SK-N-MC (cell line): ENCODE measurements around the gene GOLT1A.

Experiments
- DNase-seq: peaks from one replicate; pipeline ENCODE4 v3.0.0-alpha.2; 2011; ENCODE audit warnings: low read depth, low spot score
- H3K27ac ChIP-seq: fragments of 200-600 bp; sonication (generic); 2 replicates; pipeline ENCODE4 v1.5.1; 2016; ENCODE audit warnings: mixed run types
- H3K36me3 ChIP-seq: fragments of 200-600 bp; sonication (generic); 2 replicates; pipeline ENCODE4 v1.6.1; 2017; ENCODE audit warnings: antibody characterized with exemption, low read length, mixed read lengths; ENCODE audit not compliant: insufficient read depth
- H3K4me3 ChIP-seq: fragments of 200-600 bp; sonication (generic); 2 replicates; pipeline ENCODE4 v1.5.1; 2016
- H3K9ac ChIP-seq: fragments of 200-600 bp; sonication (generic); 2 replicates; pipeline ENCODE4 v1.8.0; 2017; ENCODE audit warnings: mixed run types, mixed read lengths; ENCODE audit not compliant: insufficient read length
- H3K9me3 ChIP-seq: fragments of 200-600 bp; sonication (generic); 2 replicates; pipeline ENCODE4 v1.6.1; 2017; ENCODE audit warnings: low read depth, mild to moderate bottlenecking, antibody characterized with exemption, low read length, moderate library complexity, mixed read lengths
- EZH2 ChIP-seq: fragments of 200-600 bp; sonication (generic); IDR thresholded peaks from one replicate; pipeline ENCODE4 v1.6.1; 2017; ENCODE audit warnings: antibody characterized with exemption
- FOXP2 ChIP-seq: optimal IDR thresholded peaks from 2 replicates; pipeline ENCODE3; 2011; ENCODE audit warnings: mild to moderate bottlenecking, moderate library complexity; ENCODE audit not compliant: insufficient read depth; ENCODE audit errors: extremely low read length, control extremely low read depth
- POLR2AphosphoS5 ChIP-seq: IDR thresholded peaks from 2 replicates; pipeline ENCODE4 v1.6.1; 2012; ENCODE audit warnings: mild to moderate bottlenecking, low read depth, low read length, borderline replicate concordance

The GOLT1A gene

GRCh38 chr1:204190212-204191211 is 23.3 kb downstream of the GOLT1A start:
- no peaks in the 10 kb centered on the region for H3K36me3 ChIP-seq
- H3K9ac ChIP-seq: no peak overlapping the region
- TF ChIP-seq FOXP2 (no peak), EZH2 (no peak), POLR2AphosphoS5 (no peak)
- peak overlapping the region; percentile 68 for H3K4me3 ChIP-seq
- no peaks in the 10 kb centered on the region for H3K9me3 ChIP-seq
- peak overlapping the region; percentile 33; the same call in 1 of the 2 replicates for H3K27ac ChIP-seq
- DNase-seq: peak; percentile 30

- no peaks in the 10 kb centered on the region for H3K9me3 ChIP-seq
- DNase-seq: no peak
- no peak overlapping the region for H3K9ac ChIP-seq
Observed at GRCh38 chr1:204188959-204189639, 24.7 kb downstream of the GOLT1A start.

DNA sequence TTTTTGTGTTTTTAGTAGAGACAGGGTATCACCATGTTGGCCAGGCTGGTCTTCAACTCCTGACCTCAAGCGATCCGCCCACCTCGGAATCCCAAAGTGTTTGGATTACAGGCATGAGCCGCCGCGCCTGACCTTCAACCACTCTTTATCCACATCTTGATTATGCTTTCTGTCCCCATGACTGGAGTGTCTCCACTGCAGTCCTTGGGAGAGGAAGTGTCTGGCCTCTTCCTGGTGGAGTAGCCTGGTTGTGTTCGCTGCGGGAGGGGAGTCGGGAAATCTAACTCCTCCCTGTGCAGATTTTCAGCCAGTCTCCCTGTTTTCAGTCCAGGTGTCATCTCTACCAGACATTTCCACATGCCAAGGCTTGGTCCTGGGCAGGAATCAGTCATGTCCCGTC is 27.2 kb downstream of the GOLT1A start:
- no peaks in the 10 kb centered on the region for H3K9me3 ChIP-seq
- no peak overlapping the region for H3K27ac ChIP-seq
- no peak overlapping the region for H3K4me3 ChIP-seq
- TF ChIP-seq FOXP2 (no peak), EZH2 (no peak), POLR2AphosphoS5 (no peak)
- no peak overlapping the region for H3K9ac ChIP-seq
- no peak for DNase-seq
- no peaks in the 10 kb centered on the region for H3K36me3 ChIP-seq

More at GRCh38 chr1:204188959-204189639, 24.7 kb downstream of the GOLT1A start:
- H3K36me3 ChIP-seq: no peaks in the 10 kb centered on the region
- no peak for TF ChIP-seq EZH2
- TF ChIP-seq FOXP2: no peak
- TF ChIP-seq POLR2AphosphoS5: no peak
- H3K4me3 ChIP-seq: no peak overlapping the region
- H3K27ac ChIP-seq: no peak overlapping the region

- TF ChIP-seq FOXP2: no peak
- no peak for TF ChIP-seq EZH2
- no peak for TF ChIP-seq POLR2AphosphoS5
- Histone ChIP-seq H3K36me3 (no peaks in the 10 kb centered on the region), H3K4me3 (no peak overlapping the region), H3K27ac (no peak overlapping the region), H3K9me3 (no peaks in the 10 kb centered on the region), H3K9ac (no peak overlapping the region)
- DNase-seq: no peak
Observed at GRCh38 chr1:204181116-204181515, 32.7 kb downstream of the GOLT1A start.

- H3K9ac ChIP-seq: no peak overlapping the region
- H3K36me3 ChIP-seq: no peaks in the 10 kb centered on the region
- no peaks in the 10 kb centered on the region for H3K9me3 ChIP-seq
- TF ChIP-seq FOXP2: no peak
- no peak for TF ChIP-seq POLR2AphosphoS5
- no peak for TF ChIP-seq EZH2
- no peak overlapping the region for H3K4me3 ChIP-seq
- DNase-seq: no peak
- no peak overlapping the region for H3K27ac ChIP-seq
Observed at GRCh38 chr1:204180133-204180532, 33.7 kb downstream of the GOLT1A start.

GRCh38 chr1:204178487-204179281 is 35.1 kb downstream of the GOLT1A start:
- no peak overlapping the region for H3K9ac ChIP-seq
- H3K9me3 ChIP-seq: no peaks in the 10 kb centered on the region
- no peak overlapping the region for H3K4me3 ChIP-seq
- no peak for DNase-seq
- TF ChIP-seq FOXP2: no peak
- H3K27ac ChIP-seq: no peak overlapping the region
- no peaks in the 10 kb centered on the region for H3K36me3 ChIP-seq

GRCh38 chr1:204177133-204177532 is 36.7 kb downstream of the GOLT1A start:
- no peak for DNase-seq
- Histone ChIP-seq H3K36me3 (no peaks in the 10 kb centered on the region), H3K9ac (no peak overlapping the region), H3K27ac (no peak overlapping the region), H3K4me3 (no peak overlapping the region), H3K9me3 (no peaks in the 10 kb centered on the region)
- TF ChIP-seq FOXP2 (no peak), EZH2 (no peak), POLR2AphosphoS5 (no peak)

DNA sequence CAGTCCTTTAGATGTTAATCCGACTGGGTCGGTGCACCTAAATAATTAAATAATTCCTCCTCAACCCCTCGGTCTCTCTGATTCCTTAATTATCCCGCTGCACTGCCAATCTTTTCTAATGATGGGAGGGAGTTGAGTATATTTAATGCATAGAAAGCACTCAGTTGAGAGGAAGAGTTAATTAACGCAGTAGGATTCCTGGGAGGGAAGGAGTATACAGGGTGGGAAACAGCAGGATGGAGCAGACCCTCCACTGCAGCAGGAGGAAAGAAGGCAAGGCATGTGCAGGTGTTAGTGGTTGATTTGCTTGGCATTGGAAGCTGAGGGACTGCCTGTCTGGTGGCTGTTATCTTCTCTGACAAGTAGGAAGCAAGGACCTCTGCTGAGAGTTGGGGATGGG is 37.7 kb downstream of the GOLT1A start:
- no peak for DNase-seq
- H3K9ac ChIP-seq: no peak overlapping the region

More for the DNA sequence above, 37.7 kb downstream of the GOLT1A start:
- Histone ChIP-seq H3K36me3 (no peaks in the 10 kb centered on the region), H3K27ac (no peak overlapping the region), H3K4me3 (no peak overlapping the region), H3K9me3 (no peaks in the 10 kb centered on the region)
- TF ChIP-seq FOXP2: no peak
- TF ChIP-seq EZH2: no peak
- no peak for TF ChIP-seq POLR2AphosphoS5
